ENCODE data around the gene WASHC2A.
"Not testable (repeated sequence)": the region's sequence is repeated elsewhere in the genome, so short reads cannot be mapped to it uniquely, and the experiment has no call there.

Gene WASHC2A

GRCh38 chr10:50033481-50033880 is 34.3 kb upstream of the WASHC2A start (continued):
- TF ChIP-seq ZNF274 (IDR thresholded peaks at IDR 0.05; ENCODE audit: low read length) (no peak), ZNF274 (tag by site-specific recombination; IDR thresholded peaks at IDR 0.05; ENCODE audit: borderline replicate concordance) (no peak), ZNF664 (tag by site-specific recombination; IDR thresholded peaks at IDR 0.05) (no peak), ZNF48 (tag by site-specific recombination; IDR thresholded peaks at IDR 0.05) (no peak), ZNF311 (tag by site-specific recombination; IDR thresholded peaks at IDR 0.05; ENCODE audit: borderline replicate concordance) (no peak), FEZF1 (tag by site-specific recombination; IDR thresholded peaks at IDR 0.05) (no peak), ZNF174 (tag by site-specific recombination; IDR thresholded peaks at IDR 0.05) (no peak), ZBTB21 (tag by site-specific recombination; IDR thresholded peaks at IDR 0.05) (no peak), ZFP41 (tag by site-specific recombination; IDR thresholded peaks at IDR 0.05; ENCODE audit: borderline replicate concordance) (no peak), HOXC10 (CRISPR knock-in tag; IDR thresholded peaks at IDR 0.05) (no peak)

GRCh38 chr10:50035337-50035736 is 32.4 kb upstream of the WASHC2A start:
- H3K4me1 ChIP-seq (ENCODE audit: control insufficient read depth, insufficient read depth, low read length); CTCF ChIA-PET; H3K36me3 ChIP-seq (ENCODE audit: control insufficient read depth in 2 of 2, insufficient read depth in 1 of 2, low read length in 2 of 2); H3K4me3 ChIP-seq (ENCODE audit: low read depth, low read length); H3K27ac ChIP-seq (ENCODE audit: extremely low read depth, low read depth, low read length); H3K9me3 ChIP-seq (ENCODE audit: control insufficient read depth, insufficient read depth, low read depth, low read length); POLR2A ChIA-PET: not testable (repeated sequence)

- TF ChIP-seq BCL11A (tag by site-specific recombination; IDR thresholded peaks at IDR 0.05; ENCODE audit: low read depth): no peak
- TF ChIP-seq MZF1 (tag by site-specific recombination; IDR thresholded peaks at IDR 0.05; ENCODE audit: borderline replicate concordance): no peak
- TF ChIP-seq ZNF175 (tag by site-specific recombination; IDR thresholded peaks at IDR 0.05): no peak
- TF ChIP-seq ZNF26 (tag by site-specific recombination; IDR thresholded peaks at IDR 0.05): no peak
- TF ChIP-seq ZNF146 (tag by site-specific recombination; IDR thresholded peaks at IDR 0.05): no peak
- no peak for TF ChIP-seq ZNF112 (tag by site-specific recombination; IDR thresholded peaks at IDR 0.05)
- no peak for TF ChIP-seq ZNF561 (tag by site-specific recombination; IDR thresholded peaks at IDR 0.05; ENCODE audit: borderline replicate concordance)
- TF ChIP-seq ZFP37 (tag by site-specific recombination; IDR thresholded peaks at IDR 0.05): no peak
- no peak for TF ChIP-seq ZNF248 (tag by site-specific recombination; IDR thresholded peaks at IDR 0.05)
- no peak for TF ChIP-seq ZNF184 (tag by site-specific recombination; IDR thresholded peaks at IDR 0.05)
- TF ChIP-seq ZNF785 (tag by site-specific recombination; IDR thresholded peaks at IDR 0.05): no peak
- no peak for TF ChIP-seq ZNF302 (tag by site-specific recombination; IDR thresholded peaks at IDR 0.05; ENCODE audit: low read depth)
- no peak for TF ChIP-seq ZNF138 (tag by site-specific recombination; IDR thresholded peaks at IDR 0.05; ENCODE audit: borderline replicate concordance)
- TF ChIP-seq EGR2 (tag by site-specific recombination; IDR thresholded peaks at IDR 0.05; ENCODE audit: low read depth): no peak
- no peak for TF ChIP-seq ZNF416 (tag by site-specific recombination; IDR thresholded peaks at IDR 0.05)
- TF ChIP-seq ZBTB48 (tag by site-specific recombination; IDR thresholded peaks at IDR 0.05): no peak
- no peak for TF ChIP-seq ELK4 (IDR thresholded peaks at IDR 0.05; ENCODE audit: borderline replicate concordance, low read depth, low read length)
- TF ChIP-seq ZNF843 (tag by site-specific recombination; IDR thresholded peaks at IDR 0.05): no peak
- no peaks in the 10 kb centered on the region for H3K36me3 ChIP-seq (ENCODE audit: control insufficient read depth in 2 of 2, insufficient read depth in 1 of 2, low read length in 2 of 2)
- H3K9me3 ChIP-seq (ENCODE audit: control insufficient read depth, insufficient read depth, low read depth, low read length): no peaks in the 10 kb centered on the region
- no peak overlapping the region for H3K4me3 ChIP-seq (ENCODE audit: low read depth, low read length)
- ChIA-PET CTCF (no interaction called here), POLR2A (no interaction called here)
- no peaks in the 10 kb centered on the region for H3K4me1 ChIP-seq (ENCODE audit: control insufficient read depth, insufficient read depth, low read length)
- H3K27ac ChIP-seq (ENCODE audit: extremely low read depth, low read depth, low read length): no peak overlapping the region
Observed at GRCh38 chr10:50044941-50045664, 22.7 kb upstream of the WASHC2A start.

- CTCF ChIA-PET: interaction anchor here (0.6 kb wide), 2 partner anchors 177 to 230 kb away, joined by 4 to 5 read pairs; no protein-coding TSS in a partner anchor
- H3K4me1 ChIP-seq (ENCODE audit: control insufficient read depth, insufficient read depth, low read length); H3K36me3 ChIP-seq (ENCODE audit: control insufficient read depth in 2 of 2, insufficient read depth in 1 of 2, low read length in 2 of 2); H3K4me3 ChIP-seq (ENCODE audit: low read depth, low read length); POLR2A ChIA-PET; H3K9me3 ChIP-seq (ENCODE audit: control insufficient read depth, insufficient read depth, low read depth, low read length); H3K27ac ChIP-seq (ENCODE audit: extremely low read depth, low read depth, low read length): not testable (repeated sequence)
Observed at GRCh38 chr10:50046457-50046856, 21.3 kb upstream of the WASHC2A start.

GRCh38 chr10:50047594-50047993 is 20.2 kb upstream of the WASHC2A start:
- H3K27ac ChIP-seq (ENCODE audit: extremely low read depth, low read depth, low read length); POLR2A ChIA-PET; H3K36me3 ChIP-seq (ENCODE audit: control insufficient read depth in 2 of 2, insufficient read depth in 1 of 2, low read length in 2 of 2); CTCF ChIA-PET; H3K4me3 ChIP-seq (ENCODE audit: low read depth, low read length); H3K9me3 ChIP-seq (ENCODE audit: control insufficient read depth, insufficient read depth, low read depth, low read length); H3K4me1 ChIP-seq (ENCODE audit: control insufficient read depth, insufficient read depth, low read length): not testable (repeated sequence)
